Activated CD4-positive, alpha-beta T cell treated with anti-CD3 and anti-CD28 coated beads for 1 hour (primary cell): ENCODE measurements around the gene CNGA1.

ENCODE experiments used
- DNase-seq: peaks from one replicate; pipeline ENCODE4 v3.0.0-alpha.2; 2020

CNGA1 gene

DNA sequence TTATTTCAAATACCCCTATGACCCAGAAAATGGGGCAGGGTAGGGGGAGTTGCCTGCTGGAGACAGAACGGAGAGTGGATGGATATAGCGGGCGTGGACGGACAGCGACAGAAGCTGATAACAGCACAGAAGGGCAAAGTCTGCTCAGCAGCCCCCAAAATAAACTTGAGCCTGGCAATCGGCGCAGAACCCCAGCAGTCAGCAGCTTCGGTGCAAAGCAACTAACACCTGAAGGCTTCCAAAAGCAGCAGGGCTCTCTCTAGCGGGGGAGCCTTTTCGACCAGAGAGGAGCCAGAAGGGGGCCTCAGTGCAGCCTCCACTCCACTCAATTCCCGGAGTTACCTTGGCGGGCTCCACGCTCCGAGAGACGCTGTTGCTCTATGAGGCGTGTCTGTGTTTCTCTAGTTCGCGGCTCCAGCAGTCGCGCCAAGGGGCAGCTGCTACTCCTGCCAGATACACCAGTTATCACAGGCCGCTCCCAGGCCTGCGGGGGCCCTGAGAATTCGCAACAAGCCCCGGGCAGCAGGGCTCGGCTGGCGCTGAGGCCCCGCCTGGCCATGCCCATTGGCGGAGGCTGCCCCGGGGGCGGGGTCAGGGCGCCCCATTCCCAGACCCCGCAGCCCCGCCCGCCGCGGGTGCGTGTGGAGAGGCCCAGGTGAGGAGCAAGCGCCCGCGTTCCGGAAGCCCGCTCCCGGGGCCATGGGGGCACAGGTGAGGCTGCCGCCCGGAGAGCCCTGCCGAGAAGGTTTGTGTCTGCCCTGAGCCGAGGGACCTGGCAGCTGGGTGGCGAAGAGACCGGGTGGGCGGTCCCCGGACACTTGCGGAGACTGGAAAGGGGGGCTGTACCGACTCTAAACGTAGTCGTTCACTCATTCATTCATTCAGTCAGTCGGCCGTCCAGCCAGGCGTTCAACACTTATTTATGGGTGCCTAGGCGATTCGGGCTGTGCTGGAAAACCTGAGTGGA is at the start of gene CNGA1, which contains the start of gene NIPAL1:
TSS of gene CNGA1 (minus strand) at position 541 of the 967 bp plus-strand sequence. CDS start 63,992 bp downstream, outside the sequence.
TSS of gene NIPAL1 (plus strand) at position 632 of the 967 bp plus-strand sequence. CDS start at position 700, 68 bp downstream.
- DNase-seq = peak; percentile 56

DNA sequence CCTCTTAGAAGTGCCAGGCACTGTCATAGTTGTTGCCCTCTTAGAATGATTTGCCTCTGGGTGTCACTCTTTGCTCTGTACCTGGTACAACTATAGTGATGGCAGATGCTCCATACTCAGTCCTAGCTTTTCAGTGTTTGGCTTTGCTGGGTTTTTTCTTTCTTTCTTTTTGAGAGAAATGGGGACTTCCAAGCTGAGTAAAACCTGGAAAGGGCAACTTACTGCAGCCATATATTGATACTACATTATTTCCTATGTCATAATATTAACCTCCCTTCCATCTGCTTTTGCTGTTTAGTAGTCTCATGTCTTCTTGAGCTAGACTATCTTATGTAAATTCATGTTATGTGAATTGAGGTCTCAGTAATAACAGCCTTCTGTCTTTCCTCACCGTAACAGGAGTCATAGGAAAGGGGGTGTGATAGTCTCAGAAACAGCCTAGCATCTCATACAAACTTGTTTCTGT is 49.1 kb upstream of the CNGA1 start:
- DNase-seq = no peak

DNA sequence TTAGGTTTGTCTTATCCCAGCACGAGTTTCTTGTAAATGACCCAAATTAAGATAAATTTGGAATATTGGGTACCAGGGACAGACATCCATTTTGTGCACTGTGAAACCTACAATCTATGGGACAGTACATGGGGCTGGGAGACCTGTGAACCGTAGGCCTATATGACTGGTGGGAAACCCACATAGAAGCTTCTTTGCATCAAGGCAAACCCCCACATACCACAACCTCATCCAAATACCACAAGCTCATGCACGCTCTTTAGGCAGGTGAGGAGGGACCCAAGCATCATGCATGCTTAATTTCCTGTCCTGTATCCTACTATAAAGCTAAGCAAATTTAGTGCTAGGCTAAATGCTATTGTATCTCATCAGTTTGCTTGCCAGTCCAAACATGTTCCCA is 47.9 kb upstream of the CNGA1 start:
- no peak for DNase-seq

DNA sequence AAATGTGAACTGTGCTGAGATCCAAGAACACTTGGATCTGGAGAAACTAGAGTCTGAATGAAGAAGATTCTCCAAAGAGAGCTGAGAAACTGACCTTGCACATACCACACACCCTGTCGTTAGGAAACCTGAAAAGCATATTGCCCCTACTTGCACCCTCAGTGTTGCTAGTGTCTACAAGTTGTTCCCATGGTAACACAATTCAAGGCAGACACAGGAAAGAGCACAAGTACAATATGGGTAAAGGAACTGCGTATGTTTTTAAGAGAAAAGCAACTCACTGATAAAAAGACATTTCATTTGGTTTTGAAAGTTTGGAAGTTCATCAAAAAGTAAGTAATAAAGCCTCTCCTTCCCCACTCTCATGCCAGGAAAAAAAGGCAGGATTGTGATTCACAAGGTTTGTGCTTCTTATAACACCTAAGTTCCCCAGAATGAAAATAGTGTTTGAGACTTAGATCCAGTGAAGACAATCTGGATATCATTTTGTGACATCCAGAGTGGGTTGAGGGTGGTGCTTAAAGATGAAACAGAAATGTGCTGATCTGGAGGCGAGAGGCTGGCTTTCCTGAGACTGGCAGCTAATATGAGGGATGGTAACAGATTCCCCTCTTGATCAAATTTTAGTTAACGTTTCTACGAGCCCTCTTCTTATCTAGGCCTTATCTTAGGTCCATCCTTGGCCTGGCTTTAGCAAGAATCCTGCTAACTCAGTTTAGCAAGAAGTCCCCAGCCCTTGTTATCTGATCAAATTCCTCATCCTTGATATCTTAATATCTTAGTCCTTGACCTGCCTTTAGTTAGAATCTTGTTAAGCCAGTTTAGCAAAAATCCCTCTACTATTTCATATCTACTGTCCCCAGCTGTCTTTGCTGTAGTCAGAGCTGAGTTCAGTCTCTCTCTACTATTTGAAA is 42.4 kb upstream of the CNGA1 start:
- DNase-seq = no peak

DNA sequence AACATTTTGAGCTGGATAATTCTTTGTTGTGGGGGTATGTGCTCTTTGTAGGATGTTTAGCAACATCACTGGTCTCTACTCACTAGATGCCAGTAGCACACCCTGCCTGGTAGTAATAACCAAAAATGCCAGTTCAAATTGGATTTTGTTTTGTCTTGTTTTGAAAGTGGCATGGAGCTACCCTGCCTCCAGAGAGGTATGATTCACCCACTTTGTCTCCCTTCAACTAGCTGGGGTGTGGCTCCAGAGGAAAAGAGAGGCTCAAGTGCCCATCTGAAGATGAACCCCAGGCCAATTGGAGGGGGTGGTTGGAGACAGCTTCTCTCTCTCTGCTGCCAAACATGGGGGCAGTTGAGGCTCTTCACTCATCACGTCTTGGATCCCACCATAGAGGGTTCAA is 34.6 kb upstream of the CNGA1 start:
- no peak for DNase-seq

DNA sequence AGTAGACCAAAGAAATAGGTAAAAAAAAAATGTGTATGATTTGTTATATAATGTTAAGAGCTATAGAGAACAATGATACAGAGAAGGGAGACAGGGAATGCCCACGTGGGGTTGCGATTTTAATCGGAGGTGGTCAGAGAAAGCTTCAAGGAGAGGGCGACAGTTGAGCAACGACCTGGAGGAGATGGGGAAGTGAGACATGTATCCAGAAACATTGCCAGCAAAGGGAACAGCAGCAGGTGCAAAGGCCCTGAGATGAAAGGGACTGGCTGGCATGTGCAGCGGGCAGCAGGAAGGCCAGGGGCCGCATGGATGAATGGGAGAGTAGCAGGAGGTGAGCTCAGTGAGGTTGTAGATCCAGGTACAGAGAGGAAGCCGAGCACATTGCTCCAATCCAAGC is 33.0 kb upstream of the CNGA1 start:
- no peak for DNase-seq

DNA sequence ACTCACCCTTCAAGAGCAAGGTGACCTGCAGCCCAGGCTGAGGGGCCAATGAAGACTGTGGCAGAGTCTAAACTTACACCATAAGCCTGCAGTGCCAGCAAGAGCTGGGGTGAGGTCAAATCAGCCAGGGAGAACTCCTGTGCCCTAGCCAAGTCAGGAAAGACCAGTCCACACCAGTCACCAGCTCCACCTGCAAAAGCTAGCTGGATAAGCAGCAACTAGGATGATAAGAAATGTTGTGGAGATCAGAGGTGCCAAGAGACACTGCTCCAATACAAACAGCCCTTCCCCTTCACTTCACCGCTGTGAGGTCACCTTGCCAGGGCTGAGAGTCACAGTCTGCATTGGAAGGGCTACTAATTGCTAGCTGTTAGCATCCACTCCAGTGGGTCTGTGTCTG is 31.4 kb upstream of the CNGA1 start:
- no peak for DNase-seq

DNA sequence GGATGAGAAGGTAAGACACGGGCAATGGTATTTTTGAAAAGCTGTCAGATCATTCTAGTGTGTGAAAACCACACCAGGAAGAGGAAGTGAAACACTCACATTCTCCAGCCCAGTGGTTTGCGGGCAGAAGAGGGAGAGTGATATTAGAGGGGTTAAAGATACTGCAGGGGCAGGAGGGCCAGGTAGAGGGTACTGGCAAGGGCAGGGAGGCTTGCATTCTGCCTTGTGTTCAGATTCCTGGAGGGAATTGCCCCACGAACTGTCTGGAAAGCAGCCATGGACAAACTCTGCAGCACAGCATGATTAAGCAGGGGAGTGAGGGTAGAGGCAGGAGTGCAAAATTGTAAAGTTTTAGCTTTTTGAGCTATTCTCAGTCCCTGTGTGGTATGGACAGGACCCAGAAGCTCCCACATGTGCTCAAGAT is 31.0 kb upstream of the CNGA1 start:
- DNase-seq = peak; percentile 49

DNA sequence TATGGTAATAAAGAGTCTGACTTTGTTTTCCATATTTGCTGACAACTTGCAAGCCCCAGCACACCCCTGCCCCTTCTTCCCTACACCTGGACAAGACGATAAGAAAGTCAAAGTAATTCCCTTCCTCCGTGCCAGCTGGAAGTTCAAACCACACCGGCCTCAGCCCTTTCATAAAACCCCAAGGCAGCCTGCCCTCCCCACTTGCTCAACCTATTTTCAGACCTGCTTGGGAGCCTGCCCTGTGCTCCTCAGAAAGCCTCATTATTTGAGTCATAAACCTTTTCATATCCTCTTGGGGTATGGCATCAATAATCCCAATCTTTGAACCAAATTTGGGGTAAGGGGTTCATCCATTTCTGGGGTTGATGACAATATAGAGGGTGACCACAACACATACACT is 29.6 kb upstream of the CNGA1 start:
- no peak for DNase-seq

DNA sequence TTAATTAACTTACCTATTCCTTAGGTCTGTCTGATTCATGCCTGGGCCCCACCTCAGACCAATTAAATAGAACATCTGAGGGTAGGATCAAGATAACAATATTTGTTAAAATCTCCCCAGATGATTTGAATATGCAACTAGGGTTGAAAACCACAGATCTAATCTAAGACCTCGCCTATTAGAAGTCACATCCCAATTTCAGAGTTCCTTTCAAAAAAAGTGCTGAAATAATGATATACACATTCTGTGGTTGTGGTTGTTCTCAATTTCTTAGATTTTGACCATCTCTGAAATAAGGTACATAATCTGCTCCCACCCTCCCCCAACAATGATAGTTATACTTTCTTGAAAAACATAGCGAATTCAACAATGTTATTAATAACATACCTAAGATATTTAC is 27.8 kb upstream of the CNGA1 start:
- DNase-seq = no peak

DNA sequence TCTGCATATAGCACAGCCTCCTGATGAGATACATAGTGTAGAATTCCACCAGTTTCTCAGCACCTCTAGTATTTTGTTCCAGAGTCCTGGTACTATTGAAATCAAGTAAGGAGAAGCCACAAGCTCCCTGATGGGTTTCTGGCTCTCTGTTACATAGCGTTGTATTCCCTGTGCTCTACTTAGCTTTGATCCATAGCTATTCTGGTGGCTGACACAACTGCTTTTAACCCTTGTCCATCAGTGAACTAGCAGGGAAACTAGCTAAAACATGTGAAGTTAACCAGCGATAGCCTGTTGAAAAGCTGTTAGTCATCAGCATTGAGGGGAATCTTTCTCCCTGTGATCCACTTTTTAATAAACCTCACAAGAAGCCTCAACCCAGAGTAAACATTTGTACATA is 27.0 kb upstream of the CNGA1 start:
- DNase-seq = no peak

DNA sequence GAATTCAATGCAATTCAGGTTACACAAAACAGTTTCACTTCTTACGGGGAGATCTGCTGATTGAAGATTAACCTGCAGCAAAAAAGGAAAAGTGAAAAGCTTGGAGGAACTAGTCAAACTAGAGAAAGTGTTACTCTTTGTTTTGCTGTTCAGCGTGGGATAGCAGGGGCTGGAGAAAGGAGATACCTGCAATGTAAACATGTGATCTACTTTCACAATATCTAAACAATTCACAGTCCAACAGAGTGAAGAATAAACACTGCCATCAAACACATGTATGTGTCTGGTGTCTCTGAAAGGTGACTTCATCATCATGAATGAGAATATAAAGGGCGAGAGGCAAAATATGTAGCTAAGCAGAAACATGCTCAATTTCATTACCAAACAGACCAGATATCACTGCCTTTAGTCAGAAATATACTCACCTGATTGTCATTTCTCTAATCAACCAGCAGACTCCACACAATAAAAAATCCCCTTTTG is 26.5 kb upstream of the CNGA1 start:
- DNase-seq = no peak

DNA sequence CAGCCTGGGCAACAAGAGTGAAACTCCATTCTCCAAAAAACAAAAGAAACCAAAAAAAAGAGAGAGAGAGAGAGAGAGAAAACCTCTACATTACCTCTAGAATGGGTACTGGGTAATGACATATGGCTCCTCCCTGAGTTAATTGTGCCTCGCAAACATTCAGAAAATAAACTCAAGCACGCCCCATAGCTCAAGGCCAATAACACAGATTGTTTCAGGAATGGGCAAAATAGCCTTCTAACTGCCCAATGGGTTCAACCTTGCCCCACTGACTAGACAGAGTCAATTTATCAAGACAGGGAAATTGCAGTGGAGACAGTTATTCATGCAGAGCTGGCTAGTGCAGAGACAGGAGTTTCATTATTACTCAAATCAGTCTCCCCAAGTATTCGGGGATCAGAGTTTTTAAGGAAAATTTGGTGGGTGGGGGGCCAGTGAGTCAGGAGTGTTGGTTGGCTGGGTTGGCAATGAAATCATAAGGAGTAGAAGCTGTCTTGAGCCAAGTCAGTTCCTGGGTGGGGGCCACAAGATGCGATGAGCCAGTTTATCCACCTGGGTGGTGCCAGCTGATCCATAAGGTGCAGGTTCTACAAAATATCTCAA is 25.2 kb upstream of the CNGA1 start:
- no peak for DNase-seq

DNA sequence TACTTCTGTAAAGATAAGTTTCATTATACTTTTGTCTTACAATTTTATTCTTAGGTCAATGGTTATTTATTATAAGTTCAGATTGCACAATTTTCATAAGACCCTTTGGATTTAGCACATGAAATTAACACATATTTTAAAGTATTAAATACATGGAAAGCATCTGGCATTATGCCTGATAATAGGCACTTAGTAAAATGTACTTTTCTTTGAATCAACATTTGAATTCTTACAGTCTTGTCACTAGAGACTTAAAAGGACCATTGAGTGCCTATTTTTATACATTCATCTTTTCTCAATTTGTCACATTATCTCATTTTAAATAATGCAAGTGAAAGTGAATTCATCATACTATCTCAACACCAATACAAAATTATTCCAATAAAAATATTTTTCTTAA is 23.1 kb upstream of the CNGA1 start:
- no peak for DNase-seq

DNA sequence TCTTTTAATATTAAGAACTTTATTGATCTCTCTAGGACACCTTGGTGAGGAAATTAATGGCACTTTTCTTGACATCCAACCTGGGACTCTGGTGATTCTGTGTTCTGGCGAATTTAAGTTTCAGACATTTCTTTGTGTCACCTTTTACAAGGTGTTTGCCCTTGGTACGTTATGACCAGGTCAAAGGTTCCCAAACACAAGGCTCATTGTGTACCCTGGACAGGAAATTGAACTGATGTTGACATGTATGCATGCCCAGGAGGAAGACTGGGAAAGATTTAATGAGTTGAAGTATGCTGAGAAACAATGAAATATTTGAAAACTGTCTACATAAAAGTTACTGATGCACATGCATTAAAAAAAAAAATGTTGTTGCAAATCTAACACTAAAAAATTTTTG is 22.2 kb upstream of the CNGA1 start:
- no peak for DNase-seq

DNA sequence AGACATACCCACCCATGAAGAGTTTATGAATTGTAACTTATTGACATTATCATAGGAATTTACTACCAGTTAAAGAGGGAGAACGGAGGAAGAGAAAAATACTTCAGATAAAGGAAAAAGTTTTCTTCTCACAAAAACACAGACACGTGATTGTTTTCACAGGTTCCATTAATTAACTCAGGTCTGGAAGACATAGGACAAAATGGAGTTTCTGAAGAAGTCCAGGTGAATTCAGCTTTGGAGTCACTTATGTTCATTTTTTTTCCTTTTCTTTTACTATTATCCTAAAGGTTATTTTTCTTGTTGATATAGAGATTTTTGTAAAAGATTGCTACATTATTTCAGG is 20.6 kb upstream of the CNGA1 start:
- no peak for DNase-seq

DNA sequence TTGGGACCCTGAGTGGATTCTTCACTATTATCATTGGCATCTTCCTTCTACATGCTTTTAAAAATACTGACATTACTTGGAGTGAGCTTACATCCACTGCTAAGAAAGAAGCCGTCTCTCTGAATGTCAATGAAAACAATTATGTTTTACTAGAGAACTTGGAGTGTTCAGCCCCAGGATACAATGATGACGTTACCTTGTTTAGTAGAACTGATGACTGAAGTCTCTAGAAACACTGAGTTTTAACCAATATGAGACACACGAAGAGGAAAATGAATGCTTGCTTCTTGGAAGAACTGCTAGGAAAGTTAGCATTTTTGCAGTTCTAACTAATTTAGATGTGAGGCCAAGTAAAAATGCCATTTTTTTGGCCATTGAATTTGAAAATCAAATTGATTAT is 19.5 kb upstream of the CNGA1 start:
- DNase-seq = no peak

DNA sequence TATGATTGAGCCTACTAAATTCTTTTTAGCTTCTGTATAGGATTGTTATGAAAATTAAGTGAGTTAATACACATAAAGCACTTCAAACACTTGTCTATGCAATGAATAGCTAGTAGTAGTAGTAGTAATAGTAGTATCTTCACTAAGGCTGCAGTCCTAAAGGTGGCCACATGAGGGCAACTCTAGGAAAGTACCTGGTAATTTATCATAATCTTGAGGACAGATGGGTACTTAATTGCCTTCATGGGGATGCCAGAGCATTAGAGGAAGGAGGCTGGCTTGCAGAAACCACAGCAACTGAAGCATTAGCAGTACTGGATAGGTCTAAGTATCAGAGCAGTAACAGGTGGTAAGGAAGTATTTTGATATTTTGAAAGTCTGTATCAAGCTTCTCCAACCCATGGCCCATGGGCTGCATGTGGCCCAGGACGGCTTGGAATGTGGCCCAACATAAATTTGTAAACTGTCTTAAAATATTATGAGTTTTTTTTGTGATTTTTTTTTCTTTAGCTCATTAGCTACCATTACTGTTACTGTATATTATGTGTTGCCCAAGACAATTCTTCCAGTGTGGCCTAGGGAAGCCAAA is 17.4 kb upstream of the CNGA1 start:
- peak; percentile 34 for DNase-seq

DNA sequence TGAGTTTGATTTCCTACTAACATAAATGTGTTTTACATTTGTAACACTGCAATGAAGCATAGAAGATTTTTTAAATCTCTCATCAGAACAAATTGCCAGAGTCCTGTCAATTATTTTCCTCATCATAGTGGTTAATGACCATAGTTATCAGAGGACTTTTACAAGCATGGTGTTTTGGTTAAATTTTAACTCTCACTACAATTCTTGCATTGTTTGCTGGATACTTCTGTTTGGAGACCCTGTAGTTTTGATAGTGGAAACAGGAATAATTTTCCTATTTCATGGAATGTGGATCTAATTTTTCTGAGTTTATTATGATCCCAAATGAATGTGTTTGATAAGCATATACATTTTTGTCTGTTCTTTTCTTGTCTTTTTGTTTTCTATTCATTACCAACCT is 16.9 kb upstream of the CNGA1 start:
- DNase-seq = no peak

DNA sequence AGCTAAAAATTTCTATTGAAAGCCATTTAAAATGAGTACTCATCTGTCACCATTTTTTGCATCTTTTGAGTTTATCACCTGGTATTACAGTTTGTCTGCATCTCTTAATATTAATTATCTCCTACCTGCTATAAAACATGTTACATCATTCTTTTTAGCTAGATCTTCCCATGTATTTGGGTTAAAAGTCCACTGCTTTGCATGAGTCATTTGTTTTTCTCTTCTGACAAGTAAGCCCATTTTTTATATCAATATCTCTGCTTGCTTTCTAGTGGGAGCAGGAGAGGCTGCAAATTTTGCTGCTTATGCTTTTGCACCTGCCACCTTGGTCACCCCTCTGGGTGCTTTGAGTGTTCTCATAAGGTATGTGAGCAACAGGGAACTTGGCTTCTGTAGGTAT is 16.2 kb upstream of the CNGA1 start:
- no peak for DNase-seq

DNA sequence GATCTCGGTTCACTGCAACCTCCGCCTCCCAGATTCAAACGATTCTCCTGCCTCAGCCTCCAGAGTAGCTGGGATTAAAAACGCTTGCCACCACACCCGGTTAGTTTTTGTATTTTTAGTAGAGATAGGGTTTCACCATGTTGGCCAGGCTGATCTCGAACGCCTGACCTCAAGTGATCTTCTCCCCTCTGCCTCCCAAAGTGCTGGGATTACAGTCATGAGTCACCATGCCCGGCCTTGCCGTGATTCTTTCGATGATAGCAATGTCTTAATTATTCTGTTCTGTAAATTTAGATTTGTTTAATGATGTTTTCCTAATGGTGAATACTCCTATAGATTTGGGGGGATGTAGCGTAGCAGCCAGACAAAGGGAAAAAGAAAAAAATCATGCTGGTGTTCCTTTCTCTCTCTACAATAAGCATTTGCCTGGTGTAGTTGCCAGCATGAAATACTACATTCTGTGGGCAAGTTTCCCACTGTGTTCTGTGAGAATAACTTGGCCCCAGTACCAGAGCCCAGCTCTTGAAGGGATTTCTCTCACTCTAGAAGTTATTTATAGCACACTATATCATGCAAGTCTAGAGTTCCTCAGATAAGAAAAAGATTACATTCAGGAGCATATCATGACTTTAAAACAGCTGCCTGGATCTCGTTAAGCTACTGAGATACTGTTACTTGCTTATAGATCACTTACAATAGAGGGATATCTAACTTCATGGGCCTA is 15.5 kb upstream of the CNGA1 start:
- DNase-seq = no peak

DNA sequence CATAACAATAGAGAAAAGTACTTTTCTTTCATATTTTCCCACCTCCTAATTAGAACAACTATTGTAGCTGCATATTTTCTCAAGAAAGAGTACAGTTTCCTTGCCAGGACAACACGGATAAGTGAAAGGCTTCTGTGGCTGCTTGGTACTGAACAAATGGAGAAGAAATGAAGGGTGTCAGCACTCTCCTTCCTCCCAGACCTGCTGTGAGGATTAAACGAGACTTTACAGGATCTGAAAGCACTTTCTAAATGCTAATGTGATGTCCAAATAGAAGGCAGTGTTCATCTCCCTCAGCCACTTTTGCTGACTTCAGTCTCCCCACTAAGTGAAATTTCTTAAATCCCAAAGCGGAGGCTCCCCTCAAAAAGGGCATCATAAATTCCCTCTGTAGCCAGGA is 14.0 kb upstream of the CNGA1 start:
- no peak for DNase-seq
